Measurements from ENCODE around the gene CARD6. TPM values are rescaled to one million over a fixed set of nuclear protein-coding genes. Genes with fewer than 3 reads are reported as not detected.
"Not testable (repeated sequence)": the region's sequence is repeated elsewhere in the genome, so short reads cannot be mapped to it uniquely, and the experiment has no call there.

CARD6 gene
- total and polyA plus RNA-seq, 2 of the 8 experiments (the other 6 are each of a cell fraction or from before 2014, with no cell fraction given): 0.41 to 0.50 TPM

- H3K79me1 ChIP-seq (ENCODE audit: low read depth, low read length); H3K9ac ChIP-seq (replicated peaks in 1 of 4; ENCODE audit: extremely low read depth in 1 of 4, low read depth in 3 of 4, low read length in 3 of 4); H2BK120ac ChIP-seq (replicated peaks; ENCODE audit: low read depth, low read length); H3K56ac ChIP-seq (replicated peaks; ENCODE audit: insufficient read length, low read depth, low read length); H3K4me3 ChIP-seq (ENCODE audit: extremely low read depth in 1 of 4, insufficient read depth in 2 of 4, low read depth in 3 of 4, low read length in 4 of 4); H3K36me3 ChIP-seq (ENCODE audit: control insufficient read depth in 2 of 4, insufficient read depth in 4 of 4, low read length in 3 of 4); H3K23ac ChIP-seq (ENCODE audit: insufficient read length); H2AFZ ChIP-seq (ENCODE audit: low read length); H4K5ac ChIP-seq (ENCODE audit: insufficient read length, low read depth, low read length); CTCF ChIA-PET (ENCODE audit: partially characterized antibody); H3K14ac ChIP-seq (ENCODE audit: insufficient read length); H3K27ac ChIP-seq (ENCODE audit: low read depth, low read length); H2BK12ac ChIP-seq (ENCODE audit: low read depth, low read length); H4K8ac ChIP-seq (ENCODE audit: extremely low read depth, insufficient read depth, low read length); H3K4me2 ChIP-seq (ENCODE audit: insufficient read depth in 1 of 2, low read depth in 2 of 2, low read length in 2 of 2); H2AK5ac ChIP-seq (ENCODE audit: low read depth, low read length); H3K9me3 ChIP-seq (ENCODE audit: insufficient read depth in 2 of 2, low read depth in 1 of 2, low read length in 1 of 2); H2BK15ac ChIP-seq (ENCODE audit: low read length); H3K18ac ChIP-seq (ENCODE audit: extremely low read depth, low read length); H4K20me1 ChIP-seq (replicated peaks in 1 of 2; ENCODE audit: control insufficient read depth in 1 of 2, insufficient read depth in 2 of 2, low read length in 2 of 2); DNase-seq (ENCODE audit: low read depth in 1 of 2, low spot score in 2 of 2); H3K4me1 ChIP-seq (replicated peaks in 1 of 4; ENCODE audit: control insufficient read depth in 3 of 4, insufficient read depth in 4 of 4, low read length in 3 of 4); H3K79me2 ChIP-seq (ENCODE audit: control insufficient read depth in 1 of 2, insufficient read depth in 2 of 2, low read length in 2 of 2); H4K91ac ChIP-seq (replicated peaks; ENCODE audit: insufficient read length, low read length); H3K27me3 ChIP-seq (replicated peaks in 1 of 4; ENCODE audit: control insufficient read depth in 3 of 4, extremely low read depth in 1 of 4, insufficient read depth in 3 of 4, low read length in 3 of 4); H2BK5ac ChIP-seq (ENCODE audit: low read depth, low read length); H3K4ac ChIP-seq (replicated peaks; ENCODE audit: insufficient read length, low read depth, low read length); H2BK20ac ChIP-seq (ENCODE audit: low read length); FAIRE-seq; H3K23me2 ChIP-seq (ENCODE audit: low read depth, low read length): not testable (repeated sequence)
- WGBS, 2 experiments (ENCODE audit: extremely low coverage in 1 of 2, insufficient coverage in 1 of 2, insufficient read length in 1 of 2, insufficient replicate concordance in 2 of 2, low coverage in 1 of 2, low lambda C conversion rate in 2 of 2, missing lambda C conversion rate in 1 of 2): 96% methylated on average over 8 of the region's 8 CpGs; no CpG with 5 or more reads in 1 of the 2 experiments
- POLR2A ChIA-PET (ENCODE audit: partially characterized antibody): interaction anchor here (0.6 to 1.9 kb wide), 2 partner anchors 41 to 567 kb away, joined by 5 to 6 read pairs; no protein-coding TSS in a partner anchor
Measured at GRCh38 chr5:40872253-40872652, 31.1 kb downstream of the CARD6 start.

All from H1 (cell line).